GM18861 (cell line): ENCODE results near the gene LOX.

Source experiments
- ATAC-seq: cut with Tn5 transposase; IDR thresholded peaks from one replicate; pipeline ENCODE4 v1.9.1; 2021; ENCODE audit not compliant: unreplicated experiment

LOX gene

GRCh38 chr5:122054266-122054665 is 23.8 kb downstream of the LOX start:
- ATAC-seq, result no peak

DNA sequence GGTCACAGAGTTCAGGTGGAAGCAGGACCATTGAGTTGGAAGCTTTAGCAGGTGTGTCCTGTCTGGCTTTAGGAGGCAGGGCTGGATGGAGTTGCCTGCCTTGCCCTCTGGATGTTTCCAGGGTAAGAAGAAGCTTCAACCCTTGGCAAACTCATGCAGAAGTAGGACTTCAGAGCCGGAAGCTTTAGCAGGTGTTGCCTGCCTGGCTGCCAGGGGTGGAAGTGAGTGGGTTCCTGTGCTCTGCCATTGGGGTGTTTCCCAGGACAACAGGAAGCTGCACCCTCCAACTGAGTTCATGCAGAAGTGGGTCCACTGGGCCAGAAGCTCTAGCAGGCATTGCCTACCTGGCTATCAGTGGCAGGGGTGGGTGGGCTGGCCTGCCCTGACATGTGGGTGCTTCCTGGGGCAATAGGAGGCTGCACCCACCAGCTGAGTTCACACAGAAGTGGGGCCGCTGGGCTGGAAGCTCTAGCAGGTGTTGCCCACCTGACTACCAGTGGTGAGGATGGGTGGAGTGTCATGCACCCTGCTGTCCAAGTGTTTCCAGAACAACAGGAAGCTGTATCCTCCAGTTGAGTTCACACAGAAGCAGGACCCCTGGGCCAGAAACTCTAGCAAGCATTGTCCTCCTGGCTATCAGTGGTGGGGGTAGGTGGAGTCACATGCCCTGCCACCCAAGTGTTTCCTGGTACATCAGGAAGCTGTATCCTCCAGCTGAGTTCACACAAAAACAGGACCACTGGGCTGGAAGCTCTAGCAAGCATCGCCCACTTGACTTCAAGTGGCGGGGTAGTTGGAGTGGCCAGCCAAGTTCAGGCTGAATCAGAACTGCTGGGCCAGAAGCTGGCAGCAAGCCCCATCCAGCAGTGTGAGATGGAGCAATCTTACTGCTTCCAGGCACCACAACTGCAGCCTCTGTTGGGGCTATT is 24.6 kb downstream of the LOX start:
- ATAC-seq, result no peak

DNA sequence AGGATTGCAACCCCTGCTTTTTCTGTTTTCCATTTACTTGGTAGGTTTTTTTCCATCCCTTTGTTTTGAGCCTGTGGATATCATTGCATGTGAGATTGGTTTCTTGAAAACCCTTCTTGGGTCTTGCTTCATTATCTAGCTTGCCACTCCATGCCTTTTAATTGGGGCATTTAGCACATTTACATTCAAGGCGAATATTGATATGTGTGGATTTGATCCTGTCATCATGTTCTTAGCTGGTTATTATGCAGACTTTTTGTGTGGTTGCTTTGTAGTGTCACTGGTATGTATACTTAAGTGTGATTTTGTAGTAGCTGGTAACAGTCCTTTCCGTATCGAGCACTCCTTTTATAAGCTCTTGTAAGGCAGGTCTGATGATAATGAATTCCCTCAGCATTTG is 26.5 kb downstream of the LOX start:
- no peak for ATAC-seq

DNA sequence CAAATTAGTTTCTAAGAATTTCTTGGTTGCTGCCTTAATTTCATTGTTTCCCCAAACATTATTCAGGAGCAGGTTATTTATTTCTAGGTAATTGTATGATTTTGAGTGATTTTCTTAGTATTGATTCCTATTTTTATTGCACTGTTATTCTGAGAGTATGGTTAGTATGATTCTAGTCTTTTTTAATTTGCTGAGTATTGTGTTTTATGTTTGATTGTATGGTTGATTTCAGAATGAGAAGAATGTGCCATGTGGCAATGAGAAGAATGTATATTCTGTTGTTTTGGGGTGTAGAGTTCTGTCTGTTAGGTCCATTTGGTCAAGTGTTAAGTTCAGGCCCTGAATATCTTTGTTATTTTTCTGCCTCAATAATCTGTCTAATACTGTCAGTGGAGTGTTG is 27.1 kb downstream of the LOX start:
- ATAC-seq, result no peak

GRCh38 chr5:122040636-122041302 is 37.3 kb downstream of the LOX start:
- ATAC-seq, result no peak

DNA sequence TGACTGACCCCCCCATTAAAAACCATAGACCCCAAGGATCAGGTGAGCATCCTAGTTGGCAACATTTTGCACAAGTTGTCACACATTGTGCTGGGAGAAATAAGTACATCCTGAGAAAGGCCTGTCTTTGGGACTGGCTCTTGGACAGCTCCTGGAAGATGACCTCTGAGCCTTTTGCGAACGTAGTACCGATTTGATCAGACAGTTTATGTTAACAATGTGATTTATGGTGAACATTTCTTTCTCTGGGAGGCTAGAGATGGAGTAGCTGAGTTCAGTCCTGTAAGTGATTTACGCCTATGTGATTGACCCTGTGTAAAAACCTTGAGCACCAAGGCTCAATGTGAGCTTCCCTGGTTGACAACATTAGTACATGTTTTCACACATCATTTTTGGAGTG is 41.7 kb downstream of the LOX start:
- no peak for ATAC-seq

GRCh38 chr5:122035913-122036312 is 42.1 kb downstream of the LOX start:
- no peak for ATAC-seq

GRCh38 chr5:122031836-122032235 is 46.2 kb downstream of the LOX start:
- no peak for ATAC-seq

- no peak for ATAC-seq
Measured at GRCh38 chr5:122030251-122030650, 47.8 kb downstream of the LOX start.

- ATAC-seq, result no peak
Measured at GRCh38 chr5:122029818-122030217, 48.2 kb downstream of the LOX start.

GRCh38 chr5:122022966-122023365 is 55.1 kb downstream of the LOX start:
- ATAC-seq, result peak; percentile 82

DNA sequence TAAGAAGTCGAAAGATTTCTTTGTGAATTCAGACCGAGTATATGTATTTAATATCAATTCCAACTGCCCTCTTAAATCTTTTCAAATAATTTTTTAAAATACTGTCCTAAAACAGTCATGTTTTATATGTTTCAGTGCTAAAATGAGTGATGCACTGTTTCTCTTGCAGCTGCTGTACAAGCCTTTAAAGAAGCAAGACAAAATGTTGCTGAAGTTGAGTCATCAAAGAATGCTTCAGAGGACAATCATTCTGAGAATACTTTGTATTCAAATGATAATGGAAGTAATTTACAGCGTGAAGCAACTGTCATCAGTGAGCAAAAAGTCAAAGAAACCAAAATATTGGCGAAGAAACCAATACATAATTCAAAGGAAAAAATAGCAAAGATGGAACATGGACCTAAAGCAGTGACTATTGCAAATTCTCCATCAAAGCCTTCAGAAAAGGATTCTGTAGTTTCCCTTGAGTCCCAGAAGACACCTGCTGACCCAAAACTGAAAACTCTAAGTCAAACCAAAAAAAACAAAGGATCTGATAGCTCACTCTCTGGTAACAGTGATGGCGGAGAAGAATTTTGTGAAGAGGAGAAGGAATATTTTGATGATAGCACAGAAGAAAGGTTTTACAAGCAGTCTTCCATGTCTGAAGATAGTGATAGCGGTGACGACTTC is 58.0 kb downstream of the LOX start:
- ATAC-seq, result no peak

GRCh38 chr5:122015471-122015870 is 62.6 kb downstream of the LOX start:
- ATAC-seq, result no peak

GRCh38 chr5:122014236-122014935 is 63.7 kb downstream of the LOX start:
- ATAC-seq, result no peak
